ENCODE data around the gene KRTAP4-6. TPM values are rescaled to one million over a fixed set of nuclear protein-coding genes. Genes with fewer than 3 reads are reported as not detected.
"Not testable (repeated sequence)": the region's sequence is repeated elsewhere in the genome, so short reads cannot be mapped to it uniquely, and the experiment has no call there.

The KRTAP4-6 gene
- total and polyA plus RNA-seq, 10 donors: not detected

GRCh38 chr17:41111151-41111885 lies 29.0 kb downstream of the KRTAP4-6 start:
- intact Hi-C loops (cut with DNase I; ENCODE audit: low total_unique reads): no loop called here
- peaks cover 0 to 27% (median 16%) of the 10 kb centered on the region in 8 donors for H3K9me3 ChIP-seq
- no peaks in the 10 kb centered on the region for H3K36me3 ChIP-seq
- WGBS, 5 donors: 60 to 70% (median 61%) methylated on average over 2 of the region's 2 CpGs
- no peak for DNase-seq
- TF ChIP-seq POLR2AphosphoS5 (IDR thresholded peaks at IDR 0.05): no peak
- TF ChIP-seq CTCF (IDR thresholded peaks at IDR 0.05 in 8 of 11, conservative IDR thresholded peaks at IDR 0.05 in 3 of 11): no peak
- no peak for TF ChIP-seq POLR2A (IDR thresholded peaks at IDR 0.05)
- H3K4me1 ChIP-seq: peaks cover 0 to 14% (median 4%) of the 10 kb centered on the region in 6 donors
- no peak overlapping the region for H3K27ac ChIP-seq
- H3K27me3 ChIP-seq (replicated peaks in 1 of 7): peaks cover 0 to 11% (median 0%) of the 10 kb centered on the region in 7 donors
- no peak overlapping the region for H3K4me3 ChIP-seq

GRCh38 chr17:41108728-41109386 lies 31.5 kb downstream of the KRTAP4-6 start:
- Histone ChIP-seq H3K4me3 (peak overlapping the region in 3 of 8 donors; percentile 7 to 28 (median 24)), H3K27ac (peak overlapping the region in 4 of 8 donors; percentile 23 to 61 (median 38)), H3K4me1 (peaks cover 0 to 14% (median 2%) of the 10 kb centered on the region in 6 donors), H3K9me3 (peaks cover 0 to 27% (median 16%) of the 10 kb centered on the region in 8 donors)
- intact Hi-C loops (cut with DNase I; ENCODE audit: low total_unique reads); DNase-seq; H3K27me3 ChIP-seq (replicated peaks in 1 of 7); H3K36me3 ChIP-seq: not testable (repeated sequence)
- WGBS, 5 donors: 0 to 34% (median 0%) methylated on average over 1 of the region's 1 CpG

GRCh38 chr17:41107941-41108450 lies 32.3 kb downstream of the KRTAP4-6 start:
- peaks cover 0 to 14% (median 2%) of the 10 kb centered on the region in 6 donors for H3K4me1 ChIP-seq
- TF ChIP-seq POLR2A (IDR thresholded peaks at IDR 0.05) (no peak), POLR2AphosphoS5 (IDR thresholded peaks at IDR 0.05) (no peak)
- WGBS, 5 donors: 56 to 75% (median 65%) methylated on average over 1 of the region's 1 CpG
- peaks cover 0 to 6% (median 0%) of the 10 kb centered on the region in 7 donors for H3K27me3 ChIP-seq (replicated peaks in 1 of 7)
- peaks cover 0 to 21% (median 10%) of the 10 kb centered on the region in 8 donors for H3K9me3 ChIP-seq
- H3K36me3 ChIP-seq: no peaks in the 10 kb centered on the region
- peak overlapping the region in 5 of 8 donors; percentile 23 to 61 (median 35) for H3K27ac ChIP-seq
- intact Hi-C loops (cut with DNase I; ENCODE audit: low total_unique reads): no loop called here
- no peak for DNase-seq
- H3K4me3 ChIP-seq: peak overlapping the region in 4 of 8 donors; percentile 7 to 28 (median 16)

GRCh38 chr17:41105347-41105746 lies 35.0 kb downstream of the KRTAP4-6 start, which contains the start of gene KRTAP4-9:
KRTAP4-9 (plus strand) TSS chr17:41105389; CDS start chr17:41105389, 0 bp downstream.
- 45 to 90% (median 78%) methylated on average over 4 to 10 of the region's 10 CpGs for WGBS, 5 donors
- H3K36me3 ChIP-seq; H3K4me3 ChIP-seq; H3K9me3 ChIP-seq; H3K27me3 ChIP-seq (replicated peaks in 1 of 7); DNase-seq; intact Hi-C loops (cut with DNase I; ENCODE audit: low total_unique reads); H3K27ac ChIP-seq: not testable (repeated sequence)
- H3K4me1 ChIP-seq: peaks cover 0 to 14% (median 3%) of the 10 kb centered on the region in 6 donors

- H3K27ac ChIP-seq; H3K27me3 ChIP-seq (replicated peaks in 1 of 7); H3K36me3 ChIP-seq; intact Hi-C loops (cut with DNase I; ENCODE audit: low total_unique reads); H3K4me3 ChIP-seq; H3K9me3 ChIP-seq; DNase-seq: not testable (repeated sequence)
- 72 to 85% (median 76%) methylated on average over 2 of the region's 2 CpGs for WGBS, 5 donors
- H3K4me1 ChIP-seq: peaks cover 0 to 14% (median 6%) of the 10 kb centered on the region in 6 donors
Measured at GRCh38 chr17:41104386-41105038, 35.8 kb downstream of the KRTAP4-6 start.
